Inferior parietal cortex (tissue), 1 donor: ENCODE data around the gene TAGLN2.

ENCODE experiments used
- DNase-seq: peaks from one replicate; pipeline ENCODE4 v3.0.0-alpha.2; 2016; ENCODE audit errors: extremely low spot score

Gene TAGLN2

DNA sequence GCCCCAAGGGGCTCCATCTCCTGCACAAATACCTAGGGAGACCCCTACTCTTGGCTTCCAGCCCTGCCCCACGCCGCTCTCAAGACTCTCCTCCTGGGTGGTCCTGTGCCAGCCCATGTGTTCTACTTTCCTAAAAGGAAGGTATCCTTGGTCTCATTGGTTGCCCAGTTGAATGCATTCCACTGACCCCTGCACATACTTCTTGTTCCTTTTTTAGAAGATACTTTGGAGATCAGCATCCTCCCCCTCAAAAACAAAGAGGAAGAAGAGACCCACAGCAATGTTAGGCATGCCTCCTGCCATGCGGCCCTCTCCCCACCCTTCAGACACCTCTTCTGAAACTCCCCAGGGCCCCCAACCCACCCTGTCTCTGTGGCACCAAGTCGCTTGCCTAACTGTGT lies 24.7 kb upstream of the TAGLN2 start:
- DNase-seq, result no peak

GRCh38 chr1:159949123-159949522 lies 23.8 kb upstream of the TAGLN2 start:
- no peak for DNase-seq

GRCh38 chr1:159947942-159948341 lies 22.6 kb upstream of the TAGLN2 start:
- no peak for DNase-seq

GRCh38 chr1:159946242-159947187 lies 21.2 kb upstream of the TAGLN2 start:
- no peak for DNase-seq

DNA sequence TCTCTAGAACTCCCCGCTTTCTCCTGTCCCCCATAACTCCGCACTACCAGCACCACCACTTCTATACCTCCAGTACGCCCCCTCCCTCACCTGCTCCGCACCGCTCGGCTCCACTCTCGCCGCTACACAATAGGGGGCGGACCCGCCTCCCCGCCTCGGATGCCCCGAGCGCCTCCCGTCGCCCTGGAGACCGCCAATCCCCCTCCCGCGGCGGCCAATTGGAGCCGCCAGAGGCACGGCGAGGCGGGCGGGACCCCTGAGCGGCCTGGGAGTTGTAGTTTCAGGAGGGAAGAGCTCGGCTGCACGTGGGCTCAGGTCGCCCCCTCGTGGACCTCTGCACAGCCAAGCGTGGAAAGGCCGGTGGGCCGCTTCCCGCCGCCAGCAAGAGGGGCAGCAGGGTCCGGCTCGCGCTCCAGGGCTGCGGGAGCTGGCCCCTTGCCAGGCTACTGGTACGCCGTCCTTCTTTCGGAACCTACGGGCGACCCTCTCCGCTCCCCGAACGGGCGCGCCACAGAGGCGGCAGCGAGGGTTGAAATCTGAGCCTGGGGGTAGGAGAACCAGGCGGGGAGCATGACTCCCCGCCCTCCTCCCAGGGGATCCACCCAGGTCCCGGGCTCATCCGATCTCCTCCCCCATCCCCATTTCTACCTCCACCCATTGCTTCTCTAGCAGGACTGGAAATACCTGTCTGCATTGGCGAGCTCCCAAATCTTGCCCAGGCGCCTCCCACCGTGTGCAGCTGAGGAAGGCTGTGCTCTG lies 20.4 kb upstream of the TAGLN2 start, which contains the start of gene IGSF9:
Gene IGSF9, minus strand, starts transcription at position 131 of the 759 bp plus-strand sequence. CDS start 2,159 bp downstream, outside the sequence.
- peak; percentile 57 for DNase-seq

GRCh38 chr1:159944623-159945455 lies 19.5 kb upstream of the TAGLN2 start:
- DNase-seq, result no peak

DNA sequence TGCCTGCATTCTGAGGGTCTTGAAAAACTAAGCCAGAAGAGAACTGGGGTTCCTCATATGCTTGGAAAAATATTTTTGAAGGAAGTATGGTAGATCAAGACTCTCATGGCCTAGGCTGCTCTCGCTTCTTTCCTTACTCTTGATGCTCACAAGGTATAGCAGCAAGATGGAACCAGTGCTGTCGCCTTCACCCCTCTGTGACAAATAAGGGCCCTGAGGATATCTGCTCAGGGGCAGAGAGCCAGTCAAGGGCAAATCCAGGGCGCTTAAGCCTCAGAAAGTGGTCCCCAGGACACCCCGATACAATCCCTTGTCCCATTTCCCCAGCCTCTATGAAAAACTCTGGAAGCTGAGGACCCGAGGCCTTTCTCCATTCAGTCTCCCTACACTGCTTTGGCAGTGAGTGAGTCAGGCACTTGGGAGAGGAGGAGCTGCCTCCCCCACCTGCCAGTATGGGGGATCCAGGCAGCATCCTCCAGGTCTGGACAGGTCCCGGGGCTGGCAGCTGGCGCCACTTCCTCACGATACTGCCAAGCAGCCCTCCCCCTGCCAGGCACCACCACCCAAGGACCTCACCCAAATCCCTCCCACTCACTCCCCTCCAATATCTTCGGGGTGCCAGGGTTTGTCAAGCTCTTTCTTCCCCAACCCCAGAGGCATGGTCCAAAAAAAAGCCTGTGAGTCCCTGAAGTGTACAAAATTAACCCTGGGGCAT lies 18.8 kb upstream of the TAGLN2 start:
- DNase-seq, result no peak

DNA sequence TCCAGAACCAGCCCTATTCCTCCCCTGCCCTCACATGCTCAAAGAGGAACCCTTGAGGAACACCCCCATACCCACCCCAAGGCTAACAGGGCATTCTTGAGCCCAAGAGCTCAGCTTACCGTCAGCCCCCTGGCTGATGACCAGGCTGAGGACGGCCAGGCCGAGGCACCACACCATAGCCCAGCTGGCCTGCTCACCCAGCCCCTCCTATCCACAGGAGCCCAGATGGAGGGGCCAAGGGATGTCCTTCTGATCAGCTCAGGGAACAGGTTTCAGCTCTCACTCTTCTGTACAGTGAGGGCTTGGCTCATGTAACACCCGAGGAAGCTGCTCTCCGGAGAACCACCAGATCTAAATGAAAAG lies 18.0 kb upstream of the TAGLN2 start:
- DNase-seq, result no peak

DNA sequence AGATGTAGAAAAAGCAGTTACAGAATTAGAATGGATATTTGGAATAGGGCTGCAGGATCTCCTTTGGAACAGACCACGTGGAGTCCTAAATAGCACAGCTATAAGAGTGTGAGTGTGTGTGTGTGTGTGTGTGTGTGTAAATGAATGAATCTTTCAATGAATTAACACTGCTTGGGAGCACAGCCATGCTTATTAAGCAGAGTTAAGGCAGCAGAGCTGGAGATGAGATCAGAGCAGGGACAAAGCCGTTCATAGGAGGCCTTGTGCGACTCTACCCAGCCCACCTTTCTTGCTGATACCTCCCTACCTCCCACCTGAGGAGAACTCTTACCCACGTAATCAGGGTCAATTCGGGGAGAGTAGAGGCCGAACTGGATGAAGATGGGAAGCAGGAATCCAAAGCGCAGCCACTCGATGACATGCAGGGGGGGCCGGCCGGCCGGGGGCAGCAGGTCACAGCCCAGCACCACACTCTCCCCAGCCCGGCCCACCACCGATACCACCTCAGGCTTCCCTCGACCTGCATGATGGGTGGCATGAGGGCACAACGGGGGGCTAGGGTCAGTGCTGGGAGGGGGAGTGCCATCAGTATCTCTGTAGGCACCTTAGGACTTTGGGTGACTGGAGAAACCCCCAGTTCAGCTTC lies 17.4 kb upstream of the TAGLN2 start:
- DNase-seq, result no peak

- DNase-seq, result no peak
Observed at GRCh38 chr1:159941591-159942560, 16.6 kb upstream of the TAGLN2 start.

DNA sequence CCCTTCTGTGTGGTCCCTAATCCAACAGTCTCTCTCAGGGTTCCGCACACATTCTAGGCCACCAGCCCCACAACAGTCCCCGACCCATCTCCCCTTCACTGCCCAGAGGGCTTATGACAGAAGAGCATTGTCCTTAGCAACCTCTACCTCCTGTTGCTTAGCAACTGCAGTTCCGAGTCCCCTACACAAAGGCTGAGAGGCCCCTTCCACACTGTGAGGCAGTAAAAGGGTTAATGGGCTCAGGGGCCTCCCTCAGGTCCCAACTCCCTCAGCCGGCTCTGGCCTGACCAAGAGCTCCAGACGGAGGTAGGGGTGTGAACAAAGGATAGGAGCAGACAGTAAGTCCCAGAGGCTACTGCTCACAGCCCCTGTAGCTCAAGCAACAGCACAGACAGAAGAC lies 15.8 kb upstream of the TAGLN2 start:
- DNase-seq, result no peak

- no peak for DNase-seq
Observed at GRCh38 chr1:159940006-159940620, 14.8 kb upstream of the TAGLN2 start.

- DNase-seq, result no peak
Observed at GRCh38 chr1:159939678-159940002, 14.3 kb upstream of the TAGLN2 start.

GRCh38 chr1:159938905-159939677 lies 13.8 kb upstream of the TAGLN2 start:
- DNase-seq, result no peak

DNA sequence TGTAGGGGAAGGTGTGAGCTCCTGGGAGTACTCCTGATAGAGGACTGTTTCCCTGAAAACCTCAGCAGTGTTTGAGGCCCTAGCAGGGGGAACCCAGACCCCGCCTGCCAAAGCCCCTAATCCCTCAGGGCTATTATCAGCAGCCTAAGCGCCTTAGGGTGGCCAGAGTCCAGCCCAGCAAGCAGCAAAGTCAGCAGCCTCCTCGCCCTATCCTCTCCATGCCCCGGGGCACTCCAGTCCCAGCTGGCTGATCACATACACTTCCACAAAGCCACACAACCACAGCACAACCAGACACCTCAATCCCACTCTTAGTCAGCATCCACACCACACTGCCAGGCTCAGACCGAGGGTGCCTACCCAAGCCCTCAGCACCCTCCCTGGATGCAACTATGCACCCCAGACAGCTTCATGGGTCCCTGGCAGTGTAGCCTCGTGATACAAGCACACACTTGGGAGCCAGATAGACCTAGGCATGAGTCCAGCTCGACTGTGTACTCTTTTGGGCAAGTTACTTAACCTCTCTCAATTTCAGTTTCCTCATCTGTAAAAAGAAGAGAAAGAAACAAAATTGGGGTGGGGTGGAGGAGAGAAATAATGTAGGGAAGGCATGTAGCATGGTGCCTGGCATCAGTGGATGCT lies 13.0 kb upstream of the TAGLN2 start:
- DNase-seq, result no peak

- DNase-seq, result no peak
Observed at GRCh38 chr1:159937054-159937750, 11.9 kb upstream of the TAGLN2 start.

- peak; percentile 36 for DNase-seq
Observed at GRCh38 chr1:159936273-159936904, 11.1 kb upstream of the TAGLN2 start.
